SK-N-SH (cell line): Measurements from ENCODE around the gene TUBGCP6. TPM values are rescaled to one million over a fixed set of nuclear protein-coding genes. Genes with fewer than 3 reads are reported as not detected.

ENCODE experiments used
- CTCF ChIA-PET: fragments of 300-600, 350-600 bp; formaldehyde crosslinking; extraction: SDS; loops from one replicate; lab custom pipeline; 2021; lab: Yijun Ruan, JAX
- POLR2A ChIA-PET: fragments of 350-600 bp; sonication (Branson Sonifier 250); formaldehyde crosslinking; extraction: SDS; loops from one replicate; lab custom pipeline; 2020; ENCODE audit warnings: antibody characterized with exemption, inconsistent platforms; lab: Yijun Ruan, JAX
- DNase-seq: peaks from one replicate; pipeline ENCODE4 v3.0.0; 2012
- H2AFZ ChIP-seq: fragments of 200-600 bp; sonication (generic); 2 replicates; pipeline ENCODE4 v1.8.1; 2016; ENCODE audit warnings: antibody characterized with exemption, mild to moderate bottlenecking, low read depth
- H3F3A ChIP-seq: fragments of 200-600 bp; sonication (generic); replicated peaks from 2 replicates; pipeline ENCODE3; 2016; ENCODE audit warnings: antibody characterized with exemption, mild to moderate bottlenecking; ENCODE audit not compliant: insufficient read depth
- H3K27ac ChIP-seq, 2 experiments: fragments of 200-500 bp in 1 of 2; fragments of 200-600 bp in 1 of 2; sonication (Bioruptor generic) in 1 of 2; sonication (generic), shearing (Covaris generic) in 1 of 2; 2 replicates each; pipeline versions ENCODE4 v1.5.1 to v1.6.1; 2014 to 2016; ENCODE audit warnings: low read depth in 2 of 2, inconsistent platforms in 1 of 2, low read length in 1 of 2, mild to moderate bottlenecking in 1 of 2, mixed read lengths in 1 of 2
- H3K27me3 ChIP-seq: fragments of 200-600 bp; sonication (generic), shearing (Covaris generic); 2 replicates; pipeline ENCODE4 v1.6.1; 2016; ENCODE audit warnings: mixed run types; ENCODE audit not compliant: insufficient read depth
- H3K36me3 ChIP-seq, 2 experiments: fragments of 200-500 bp in 1 of 2; fragments of 200-600 bp in 1 of 2; sonication (Bioruptor generic) in 1 of 2; sonication (generic) in 1 of 2; replicated peaks in 1 of 2; 2 replicates each; pipeline versions ENCODE3 to v1.5.1; 2014 to 2016; ENCODE audit warnings: low read length in 1 of 2, mild to moderate bottlenecking in 1 of 2; ENCODE audit not compliant: insufficient read depth in 2 of 2, control insufficient read depth in 1 of 2
- H3K4me1 ChIP-seq, 2 experiments: fragments of 200-500 bp in 1 of 2; fragments of 200-600 bp in 1 of 2; sonication (Bioruptor generic) in 1 of 2; sonication (generic), shearing (Covaris generic) in 1 of 2; 2 replicates each; pipeline versions ENCODE4 v1.5.1 to v1.6.1; 2014 to 2016; ENCODE audit warnings: low read depth in 1 of 2, low read length in 1 of 2, mixed run types in 1 of 2; ENCODE audit not compliant: insufficient read depth in 2 of 2, control insufficient read depth in 1 of 2
- H3K4me2 ChIP-seq: fragments of 200-600 bp; sonication (generic), shearing (Covaris generic); 2 replicates; pipeline ENCODE4 v1.6.1; 2017; ENCODE audit warnings: mixed run types
- H3K4me3 ChIP-seq, 2 experiments: fragments of 200-500 bp in 1 of 2; fragments of 200-600 bp in 1 of 2; sonication (Bioruptor generic) in 1 of 2; sonication (generic), shearing (Covaris generic) in 1 of 2; 2 replicates each; pipeline versions ENCODE4 v1.5.1 to v1.8.1; 2014 to 2016; ENCODE audit warnings: low read depth in 2 of 2, inconsistent platforms in 1 of 2, low read length in 1 of 2, mild to moderate bottlenecking in 1 of 2, mixed read lengths in 1 of 2, moderate library complexity in 1 of 2
- H3K79me2 ChIP-seq: fragments of 200-600 bp; sonication (generic); 2 replicates; pipeline ENCODE4 v1.8.1; 2017; ENCODE audit warnings: mild to moderate bottlenecking; ENCODE audit not compliant: insufficient read depth
- H3K9ac ChIP-seq: fragments of 200-600 bp; sonication (generic); 2 replicates; pipeline ENCODE4 v1.6.1; 2017; ENCODE audit warnings: mixed run types
- H3K9me2 ChIP-seq: fragments of 200-600 bp; sonication (generic); 2 replicates; pipeline ENCODE4 v1.6.1; 2017; ENCODE audit warnings: mixed run types
- H3K9me3 ChIP-seq: fragments of 200-600 bp; sonication (generic); 2 replicates; pipeline ENCODE4 v1.6.1; 2017; ENCODE audit warnings: mixed run types, mild to moderate bottlenecking, moderate library complexity
- H4K20me1 ChIP-seq: fragments of 200-600 bp; sonication (generic); 2 replicates; pipeline ENCODE4 v1.6.1; 2017; ENCODE audit warnings: mild to moderate bottlenecking, mixed run types; ENCODE audit not compliant: insufficient read depth
- CHD2 ChIP-seq: fragments of 150-350 bp; IDR thresholded peaks from 2 replicates; pipeline ENCODE4 v1.6.1; 2018; ENCODE audit warnings: low read length; ENCODE audit not compliant: partially characterized antibody
- EP300 ChIP-seq, 2 experiments: IDR thresholded peaks; 2 replicates each; pipeline versions ENCODE4 v1.4.0 to v1.6.1; 2012; ENCODE audit warnings: borderline replicate concordance in 1 of 2, low read depth in 1 of 2, low read length in 1 of 2
- FOXJ3 ChIP-seq: sonication (generic); formaldehyde crosslinking; IDR thresholded peaks from 2 replicates; pipeline ENCODE4 v1.5.1; 2020; ENCODE audit warnings: mild to moderate bottlenecking, missing genetic modification reagents
- FOXM1 ChIP-seq: IDR thresholded peaks from 2 replicates; pipeline ENCODE4 v1.4.0; 2012; ENCODE audit warnings: low read depth, mild to moderate bottlenecking
- GABPA ChIP-seq: IDR thresholded peaks from 2 replicates; pipeline ENCODE4 v1.4.0; 2012; ENCODE audit warnings: low read depth, mild to moderate bottlenecking
- GATA2 ChIP-seq: sonication (generic); formaldehyde crosslinking; IDR thresholded peaks from 2 replicates; pipeline ENCODE4 v1.5.0; 2020; ENCODE audit warnings: mild to moderate bottlenecking, missing genetic modification reagents
- IRF3 ChIP-seq: fragments of 150-350 bp; IDR thresholded peaks from 2 replicates; pipeline ENCODE4 v1.6.1; 2016; ENCODE audit warnings: mild to moderate bottlenecking, low read depth, low read length
- MXI1 ChIP-seq: IDR thresholded peaks from 2 replicates; pipeline ENCODE4 v1.6.1; 2012; ENCODE audit warnings: mild to moderate bottlenecking, low read depth, low read length, improper control_type of control experiment
- NRF1 ChIP-seq: IDR thresholded peaks from 2 replicates; pipeline ENCODE4 v1.6.1; 2012; ENCODE audit warnings: low read depth, mild to moderate bottlenecking, low read length
- PBX3 ChIP-seq: IDR thresholded peaks from 2 replicates; pipeline ENCODE4; 2012
- POLR2AphosphoS5 ChIP-seq: IDR thresholded peaks from 2 replicates; pipeline ENCODE4 v1.6.1; 2012; ENCODE audit warnings: low read depth, low read length
- RCOR1 ChIP-seq: fragments of 150-350 bp; IDR thresholded peaks from 2 replicates; pipeline ENCODE4 v1.6.1; 2017; ENCODE audit warnings: antibody characterized with exemption, low read length
- REST ChIP-seq: IDR thresholded peaks from 2 replicates; pipeline ENCODE4 v1.6.1; 2012; ENCODE audit warnings: mild to moderate bottlenecking, low read depth, low read length, moderate library complexity
- SIN3A ChIP-seq: IDR thresholded peaks from 2 replicates; pipeline ENCODE4 v1.6.1; 2012; ENCODE audit warnings: low read depth, mild to moderate bottlenecking, low read length, moderate library complexity, borderline replicate concordance
- SMC3 ChIP-seq: IDR thresholded peaks from 2 replicates; pipeline ENCODE4 v1.6.1; 2012; ENCODE audit warnings: low read depth, low read length, improper control_type of control experiment
- TAF1 ChIP-seq: IDR thresholded peaks from 2 replicates; pipeline ENCODE4 v1.6.1; 2012; ENCODE audit warnings: low read depth, mild to moderate bottlenecking, low read length, moderate library complexity, borderline replicate concordance
- TCF12 ChIP-seq: IDR thresholded peaks from 2 replicates; pipeline ENCODE4 v1.4.0; 2012
- USF2 ChIP-seq: fragments of 150-350 bp; IDR thresholded peaks from 2 replicates; pipeline ENCODE4 v1.6.1; 2017; ENCODE audit warnings: antibody characterized with exemption, low read length, low read depth, borderline replicate concordance
- YY1 ChIP-seq: IDR thresholded peaks from 2 replicates; pipeline ENCODE4 v1.4.0; 2012; ENCODE audit warnings: low read depth, mild to moderate bottlenecking
- ZBTB33 ChIP-seq: IDR thresholded peaks from 2 replicates; pipeline ENCODE4 v1.4.0; 2012; ENCODE audit warnings: low read depth, borderline replicate concordance
- WGBS: methylation state at CpG from one replicate; pipeline ENCODE4 v1.1.6; 2017; ENCODE audit warnings: low lambda C conversion rate; 5-methylcytosine and 5-hydroxymethylcytosine counted together
- polyA plus RNA-seq, 3 experiments: library from polyadenylated mRNA; depleted of rRNA; stranded (reverse); fragments of >200 nt; gene quantifications; 2 replicates each; pipeline ENCODE4 v1.2.3, GENCODE V29; 2012

The TUBGCP6 gene
- polyA plus RNA-seq, 1 of the 3 experiments (the other 2 are of a cell fraction), result 40.4 TPM

DNA sequence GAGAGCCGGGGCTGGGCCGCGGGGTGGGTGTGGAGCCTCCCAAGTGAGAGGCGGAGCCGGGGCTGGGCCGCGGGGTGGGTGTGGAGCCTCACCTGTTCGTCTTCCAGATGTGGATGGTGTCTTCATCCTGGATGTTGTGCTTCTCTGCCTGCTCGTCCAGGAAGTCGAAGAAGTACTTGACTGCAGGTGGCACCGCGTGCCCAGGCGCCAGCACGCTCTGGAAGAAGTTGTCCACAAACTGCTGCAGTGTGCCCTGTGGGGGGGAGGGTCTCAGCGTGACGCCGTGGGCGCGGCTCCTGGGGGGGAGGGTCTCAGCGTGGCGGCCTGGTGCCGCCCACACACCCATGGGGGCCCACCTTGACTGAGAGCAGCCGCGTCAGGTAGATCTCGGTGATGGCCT is 32.9 kb upstream of the TUBGCP6 start:
- 87% methylated on average over 10 of the region's 25 CpGs for WGBS
- Histone ChIP-seq H3K4me1 (peaks cover 4 to 6% of the 10 kb centered on the region in 2 experiments; a peak in 2 of 4 replicates), H2AFZ (no peak overlapping the region), H3K9me3 (no peaks in the 10 kb centered on the region), H3K9ac (no peak overlapping the region), H3K27ac (no peak overlapping the region), H3K9me2 (no peaks in the 10 kb centered on the region), H3K4me2 (no peak overlapping the region), H3F3A (peaks cover 29% of the 10 kb centered on the region), H3K4me3 (no peak overlapping the region), H4K20me1 (peaks cover 22% of the 10 kb centered on the region; the same call in 1 of the 2 replicates), H3K79me2 (peaks cover 2% of the 10 kb centered on the region; the same call in 1 of the 2 replicates), H3K36me3 (peaks cover 27 to 77% of the 10 kb centered on the region in 2 experiments), H3K27me3 (no peaks in the 10 kb centered on the region)
- no peak for DNase-seq
- ChIA-PET CTCF (no interaction called here), POLR2A (no interaction called here)
- TF ChIP-seq GATA2 (CRISPR knock-in tag) (no peak), REST (no peak), TCF12 (no peak), USF2 (no peak), MXI1 (no peak), EP300 (IDR thresholded peaks at IDR 0.05; ENCODE audit: borderline replicate concordance in 1 of 2, low read depth in 1 of 2, low read length in 1 of 2) (no peak), NRF1 (no peak), POLR2AphosphoS5 (no peak), SMC3 (no peak), IRF3 (no peak), FOXJ3 (no peak), RCOR1 (no peak), FOXM1 (no peak), ZBTB33 (no peak), GABPA (no peak), SIN3A (no peak), YY1 (no peak), TAF1 (no peak), CHD2 (no peak), PBX3 (no peak)
